B cell (primary cell): Measurements from ENCODE around the gene MESP2. TPM values are rescaled to one million over a fixed set of nuclear protein-coding genes. Genes with fewer than 3 reads are reported as not detected.

Source experiments
- ATAC-seq: fragments of 200-7000 bp; cut with Tn5 transposase; one replicate; pipeline ENCODE4 v1.10.0; 2021; ENCODE audit warnings: low read depth, mild to moderate bottlenecking, moderate number of reproducible peaks, moderate library complexity
- CTCF ChIA-PET: fragments of 350-600 bp; sonication (Branson Sonifier 250); formaldehyde crosslinking; loops from one replicate; lab custom pipeline; 2021; ENCODE audit warnings: antibody characterized with exemption, inconsistent platforms; lab: Charles Lee
- POLR2A ChIA-PET: fragments of 350-600 bp; sonication (Branson Sonifier 250); formaldehyde crosslinking; loops from one replicate; lab custom pipeline; 2021; ENCODE audit warnings: antibody characterized with exemption; lab: Charles Lee
- DNase-seq: peaks from one replicate; pipeline ENCODE4 v3.0.0; 2013
- H2AFZ ChIP-seq: 2 replicates; pipeline ENCODE4 v1.6.1; 2012; ENCODE audit warnings: mild to moderate bottlenecking, low read depth, low read length; ENCODE audit not compliant: insufficient read depth, poor library complexity, severe bottlenecking
- H3K27ac ChIP-seq, 2 donors: 1 replicate in 1 of 2; 2 replicates in 1 of 2; pipeline ENCODE4 v1.5.1; 2012 to 2013; ENCODE audit warnings: low read length in 2 of 2, mild to moderate bottlenecking in 2 of 2, moderate library complexity in 1 of 2
- H3K27me3 ChIP-seq, 4 experiments: fragments of 200-600 bp in 1 of 4; sonication (generic) in 1 of 4; replicated peaks in 1 of 4; 1 replicate in 2 of 4; 2 replicates in 2 of 4; pipeline versions ENCODE4 v1.6.1 to v1.7.0; 2013 to 2016; ENCODE audit warnings: low read length in 3 of 4, mild to moderate bottlenecking in 2 of 4, mixed read lengths in 1 of 4, moderate library complexity in 1 of 4; ENCODE audit not compliant: insufficient read depth in 4 of 4, control insufficient read depth in 3 of 4; ENCODE audit errors: control extremely low read depth in 1 of 4
- H3K36me3 ChIP-seq, 2 experiments: replicated peaks in 1 of 2; 1 replicate in 1 of 2; 2 replicates in 1 of 2; pipeline versions ENCODE4 v1.6.1 to v1.7.1; 2013; ENCODE audit warnings: low read length in 1 of 2; ENCODE audit not compliant: insufficient read depth in 2 of 2, control insufficient read depth in 1 of 2; ENCODE audit errors: control extremely low read depth in 1 of 2, extremely low read depth in 1 of 2
- H3K4me1 ChIP-seq, 2 donors: fragments of 200-600 bp in 1 of 2; sonication (generic) in 1 of 2; 1 replicate in 1 of 2; 2 replicates in 1 of 2; pipeline versions ENCODE4 v1.5.1 to v1.6.1; 2013 to 2017; ENCODE audit warnings: low read length in 2 of 2; ENCODE audit not compliant: control insufficient read depth in 2 of 2, insufficient read depth in 2 of 2
- H3K4me2 ChIP-seq: replicated peaks from 2 replicates; pipeline ENCODE3; 2012; ENCODE audit warnings: mild to moderate bottlenecking, low read depth, low read length; ENCODE audit not compliant: poor library complexity, severe bottlenecking
- H3K4me3 ChIP-seq, 5 experiments: fragments of 200-600 bp in 1 of 5; sonication (generic) in 1 of 5; 1 replicate in 3 of 5; 2 replicates in 2 of 5; pipeline versions ENCODE4 v1.5.1 to v1.7.0; 2011 to 2016; ENCODE audit warnings: low read length in 4 of 5, mild to moderate bottlenecking in 4 of 5, low read depth in 2 of 5, control low read depth in 1 of 5, moderate library complexity in 1 of 5; ENCODE audit not compliant: insufficient read depth in 1 of 5; ENCODE audit errors: control extremely low read depth in 1 of 5, extremely low read depth in 1 of 5
- H3K79me2 ChIP-seq: fragments of 200-600 bp; sonication (generic); one replicate; pipeline ENCODE4 v1.6.0; 2016; ENCODE audit warnings: low read length; ENCODE audit not compliant: control insufficient read depth, insufficient read depth
- H3K9ac ChIP-seq: fragments of 200-600 bp; sonication (generic); 2 replicates; pipeline ENCODE4 v1.6.1; 2017; ENCODE audit warnings: mild to moderate bottlenecking, low read length, moderate library complexity
- H3K9me3 ChIP-seq, 3 donors: one replicate each; pipeline versions ENCODE4 v1.6.1 to v1.7.1; 2013; ENCODE audit warnings: low read length in 2 of 3; ENCODE audit not compliant: control insufficient read depth in 2 of 3, insufficient read depth in 1 of 3; ENCODE audit errors: control extremely low read depth in 1 of 3
- H4K20me1 ChIP-seq: 2 replicates; pipeline ENCODE4 v1.6.0; 2012; ENCODE audit warnings: mild to moderate bottlenecking, low read length; ENCODE audit not compliant: insufficient read depth, control insufficient read depth, poor library complexity, severe bottlenecking
- H3K27ac Mint-ChIP-seq: one replicate; pipeline ENCODE4 v1.8.0; 2021; ENCODE audit warnings: mixed read lengths
- H3K27me3 Mint-ChIP-seq: one replicate; pipeline ENCODE4 v1.8.0; 2021; ENCODE audit warnings: mixed read lengths
- H3K4me1 Mint-ChIP-seq: one replicate; pipeline ENCODE4 v1.8.0; 2021; ENCODE audit warnings: mixed read lengths
- H3K4me3 Mint-ChIP-seq: one replicate; pipeline ENCODE4 v1.8.0; 2021; ENCODE audit warnings: mixed read lengths
- H3K9me3 Mint-ChIP-seq: one replicate; pipeline ENCODE4 v1.8.0; 2022; ENCODE audit warnings: mixed read lengths; ENCODE audit not compliant: insufficient read depth
- CTCF ChIP-seq: fragments of 200-600 bp; IDR thresholded peaks from one replicate; pipeline ENCODE4 v1.8.0; 2022; ENCODE audit warnings: antibody characterized with exemption, mild to moderate bottlenecking
- EZH2 ChIP-seq: IDR thresholded peaks from 2 replicates; pipeline ENCODE4 v1.6.1; 2012; ENCODE audit warnings: borderline replicate concordance, low read depth, mild to moderate bottlenecking, moderate library complexity, low read length; ENCODE audit not compliant: insufficient read depth, poor library complexity, severe bottlenecking
- WGBS: methylation state at CpG from one replicate; pipeline ENCODE4 v1.1.5; 2013; ENCODE audit warnings: missing lambda C conversion rate; ENCODE audit not compliant: insufficient coverage; 5-methylcytosine and 5-hydroxymethylcytosine counted together
- intact Hi-C: fragments of 100-400 bp; cut with micrococcal nuclease; formaldehyde crosslinking; loops from one replicate; pipeline ENCODE4 v1.10.0; 2022
- polyA plus RNA-seq: library from polyadenylated mRNA; depleted of rRNA; stranded (reverse); fragments of >200 nt; gene quantifications from 2 replicates; pipeline ENCODE4 v1.2.3, GENCODE V29; 2012
- total RNA-seq, 2 donors: library from RNA; stranded (reverse); fragments of 120-200 nt in 1 of 2; gene quantifications; 1 replicate in 1 of 2; 2 replicates in 1 of 2; pipeline versions ENCODE4 v1.2.3 to v1.2.4, GENCODE V29; 2013 to 2022

The MESP2 gene
- total and polyA plus RNA-seq, 2 donors (not counting 1 experiment from before 2014, with no cell fraction given), result not detected

DNA sequence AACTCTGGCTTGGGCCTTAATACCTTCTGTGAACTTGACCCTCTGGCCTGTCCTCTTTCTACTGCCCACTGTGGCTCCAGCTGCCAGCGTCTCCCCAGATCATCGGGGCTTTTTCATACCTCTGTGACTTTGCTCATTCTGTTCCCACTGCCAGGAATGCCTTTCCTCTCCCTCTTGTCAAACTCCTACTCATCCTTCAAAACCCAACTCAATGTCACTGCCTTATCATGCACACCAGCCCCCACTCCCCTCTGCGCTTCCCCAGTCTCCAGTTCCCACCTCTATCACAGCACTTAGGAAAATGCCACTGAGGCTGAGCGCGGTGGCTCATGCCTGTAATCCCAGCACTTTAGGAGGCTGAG is 33.6 kb downstream of the MESP2 start:
- Histone ChIP-seq H3K4me3 (no peak overlapping the region), H3K27ac (no peak overlapping the region), H3K9ac (no peak overlapping the region), H3K9me3 (no peaks in the 10 kb centered on the region), H2AFZ (no peak overlapping the region), H3K4me1 (peaks cover 11 to 13% of the 10 kb centered on the region in 2 donors), H3K79me2 (no peaks in the 10 kb centered on the region), H4K20me1 (no peaks in the 10 kb centered on the region), H3K4me2 (no peak overlapping the region), H3K36me3 (no peaks in the 10 kb centered on the region), H3K27me3 (peaks cover 0 to 28% (median 13%) of the 10 kb centered on the region in 4 experiments)
- 98% methylated on average over 5 of the region's 5 CpGs for WGBS
- ChIA-PET CTCF (no interaction called here), POLR2A (no interaction called here)
- ATAC-seq, result no peak
- intact Hi-C loops, result no loop called here
- DNase-seq, result no peak
- Mint-ChIP-seq H3K27me3 (peaks cover 11% of the 10 kb centered on the region), H3K4me1 (peaks cover 4% of the 10 kb centered on the region), H3K9me3 (no peaks in the 10 kb centered on the region), H3K27ac (no peak overlapping the region), H3K4me3 (no peak overlapping the region)
- no peak for TF ChIP-seq CTCF
- TF ChIP-seq EZH2, result no peak

DNA sequence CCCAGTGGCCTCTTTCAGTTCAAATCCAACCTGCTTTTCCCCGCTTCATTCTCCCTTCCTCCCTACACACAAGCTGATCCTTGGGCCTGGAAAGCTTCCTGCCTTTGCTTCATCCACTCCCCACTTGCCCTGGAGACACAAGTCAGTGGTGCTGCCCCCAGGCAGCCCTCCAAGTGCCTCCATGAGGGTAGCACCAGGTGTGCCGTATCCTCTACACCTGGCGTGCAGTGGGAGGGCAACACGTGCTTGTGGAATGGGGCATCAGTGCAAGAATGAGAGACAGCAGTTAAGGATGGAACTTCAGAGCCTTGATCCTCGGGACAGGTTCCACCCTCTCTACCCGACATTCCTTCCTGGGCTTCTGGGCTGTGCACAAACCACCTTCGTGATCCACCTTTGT is 34.7 kb downstream of the MESP2 start:
- 89% methylated on average over 3 of the region's 7 CpGs for WGBS
- ChIA-PET POLR2A (no interaction called here), CTCF (interaction anchor here (0.6 kb wide), 1 partner anchor 16 kb away, joined by 3 read pairs; no protein-coding TSS in a partner anchor)
- no peak overlapping the region for H3K27ac ChIP-seq
- no peak overlapping the region for H3K9ac ChIP-seq
- intact Hi-C loops, result no loop called here
- DNase-seq (no peak), ATAC-seq (no peak)
- no peak overlapping the region for H3K27ac Mint-ChIP-seq
- no peaks in the 10 kb centered on the region for H4K20me1 ChIP-seq
- peaks cover 0 to 10% (median 0%) of the 10 kb centered on the region in 3 donors for H3K9me3 ChIP-seq
- H3K4me1 ChIP-seq, result peaks cover 14 to 17% of the 10 kb centered on the region in 2 donors
- H2AFZ ChIP-seq, result no peak overlapping the region
- H3K4me3 Mint-ChIP-seq, result no peak overlapping the region
- no peaks in the 10 kb centered on the region for H3K36me3 ChIP-seq
- no peak overlapping the region for H3K4me2 ChIP-seq
- H3K27me3 ChIP-seq, result peaks cover 0 to 39% (median 19%) of the 10 kb centered on the region in 4 experiments
- peaks cover 9% of the 10 kb centered on the region for H3K4me1 Mint-ChIP-seq
- peaks cover 20% of the 10 kb centered on the region for H3K27me3 Mint-ChIP-seq
- TF ChIP-seq EZH2, result no peak
- TF ChIP-seq CTCF, result no peak
- no peaks in the 10 kb centered on the region for H3K9me3 Mint-ChIP-seq
- H3K79me2 ChIP-seq, result no peaks in the 10 kb centered on the region
- no peak overlapping the region for H3K4me3 ChIP-seq
